Upper lobe of left lung (tissue), 6 donors: ENCODE data around the gene TMEM108. TPM values are rescaled to one million over a fixed set of nuclear protein-coding genes. Genes with fewer than 3 reads are reported as not detected.

Experiments
- ATAC-seq, 2 donors: fragments of 200-7000 bp; cut with Tn5 transposase; one replicate each; pipeline ENCODE4 v1.9.1; 2022; ENCODE audit warnings: mild to moderate bottlenecking in 2 of 2, moderate library complexity in 2 of 2; ENCODE audit not compliant: low FRiP score in 2 of 2
- DNase-seq, 2 donors: peaks; one replicate each; pipeline ENCODE4 v3.0.0-alpha.2; 2019 to 2020
- H3K27ac ChIP-seq, 4 donors: fragments of 200-600 bp; sonication (generic); one replicate each; pipeline ENCODE4 v1.5.1; 2016 to 2019
- H3K27me3 ChIP-seq, 4 donors: fragments of 200-600 bp; sonication (generic); one replicate each; pipeline ENCODE4 v1.5.1; 2017 to 2019
- H3K36me3 ChIP-seq, 4 donors: fragments of 200-600 bp; sonication (generic); one replicate each; pipeline ENCODE4 v1.5.1; 2016 to 2019
- H3K4me1 ChIP-seq, 4 donors: fragments of 200-600 bp; sonication (generic); one replicate each; pipeline ENCODE4 v1.5.1; 2018 to 2019
- H3K4me3 ChIP-seq, 4 donors: fragments of 200-600 bp; sonication (generic); one replicate each; pipeline ENCODE4 v1.5.1; 2017 to 2019; ENCODE audit warnings: mild to moderate bottlenecking in 2 of 4, moderate library complexity in 1 of 4
- H3K9me3 ChIP-seq, 4 donors: fragments of 200-600 bp; sonication (generic); one replicate each; pipeline ENCODE4 v1.5.1; 2018 to 2019
- EP300 ChIP-seq, 4 donors: sonication (generic); formaldehyde crosslinking; IDR thresholded peaks; one replicate each; pipeline ENCODE4 v1.5.1; 2017; ENCODE audit warnings: antibody characterized with exemption in 4 of 4, control low read depth in 2 of 4
- POLR2A ChIP-seq, 4 donors: fragments of 450-650 bp; IDR thresholded peaks; one replicate each; pipeline ENCODE4 v1.5.1; 2016 to 2017; ENCODE audit warnings: antibody characterized with exemption in 4 of 4, mild to moderate bottlenecking in 2 of 4
- POLR2AphosphoS5 ChIP-seq, 2 donors: sonication (generic); formaldehyde crosslinking; IDR thresholded peaks; one replicate each; pipeline ENCODE4 v1.5.1; 2017; ENCODE audit warnings: antibody characterized with exemption in 2 of 2
- WGBS, 2 donors: methylation state at CpG; one replicate each; pipeline ENCODE4 v1.1.5; 2017 to 2018; 5-methylcytosine and 5-hydroxymethylcytosine counted together
- total RNA-seq, 6 donors: library from RNA; depleted of rRNA in 4 of 6; stranded (reverse); fragments of >200 nt in 4 of 6; gene quantifications; one replicate each; pipeline versions ENCODE4 v1.1.0 to v1.2.1, GENCODE V29; 2016 to 2021
- TF ChIP-seq, protein P1 (sequence below), 6 experiments: fragments of 450-650 bp in 4 of 6; fragments of 200-600 bp in 2 of 6; sonication (generic) in 2 of 6; IDR thresholded peaks; one replicate each; pipeline ENCODE4 v1.5.1; 2016 to 2019; ENCODE audit warnings: antibody characterized with exemption in 6 of 6
- donor health status: DM: no; HTN: no; CAD: no; lungs with moderate emphysema.
- donor health status: DM: no; HTN: yes; CAD: no; lungs with severe emphysema.

The TMEM108 gene
- total RNA-seq, 6 donors from 2014 or later = 3.1 to 13.0 (median 7.9) TPM

GRCh38 chr3:133360476-133360875, 322.3 kb downstream of the TMEM108 start:
- ATAC-seq (no peak), DNase-seq (no peak)
- 90 to 93% methylated on average over 2 of the region's 2 CpGs for WGBS, 2 donors
- TF ChIP-seq EP300 (IDR thresholded peaks at IDR 0.05) = no peak
- TF ChIP-seq, protein P1, sequence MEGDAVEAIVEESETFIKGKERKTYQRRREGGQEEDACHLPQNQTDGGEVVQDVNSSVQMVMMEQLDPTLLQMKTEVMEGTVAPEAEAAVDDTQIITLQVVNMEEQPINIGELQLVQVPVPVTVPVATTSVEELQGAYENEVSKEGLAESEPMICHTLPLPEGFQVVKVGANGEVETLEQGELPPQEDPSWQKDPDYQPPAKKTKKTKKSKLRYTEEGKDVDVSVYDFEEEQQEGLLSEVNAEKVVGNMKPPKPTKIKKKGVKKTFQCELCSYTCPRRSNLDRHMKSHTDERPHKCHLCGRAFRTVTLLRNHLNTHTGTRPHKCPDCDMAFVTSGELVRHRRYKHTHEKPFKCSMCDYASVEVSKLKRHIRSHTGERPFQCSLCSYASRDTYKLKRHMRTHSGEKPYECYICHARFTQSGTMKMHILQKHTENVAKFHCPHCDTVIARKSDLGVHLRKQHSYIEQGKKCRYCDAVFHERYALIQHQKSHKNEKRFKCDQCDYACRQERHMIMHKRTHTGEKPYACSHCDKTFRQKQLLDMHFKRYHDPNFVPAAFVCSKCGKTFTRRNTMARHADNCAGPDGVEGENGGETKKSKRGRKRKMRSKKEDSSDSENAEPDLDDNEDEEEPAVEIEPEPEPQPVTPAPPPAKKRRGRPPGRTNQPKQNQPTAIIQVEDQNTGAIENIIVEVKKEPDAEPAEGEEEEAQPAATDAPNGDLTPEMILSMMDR (IDR thresholded peaks at IDR 0.05) = no peak
- TF ChIP-seq POLR2A (IDR thresholded peaks at IDR 0.05) = no peak
- no peak for TF ChIP-seq POLR2AphosphoS5 (IDR thresholded peaks at IDR 0.05)
- H3K27me3 ChIP-seq = no peaks in the 10 kb centered on the region
- no peak overlapping the region for H3K4me3 ChIP-seq
- H3K9me3 ChIP-seq = no peaks in the 10 kb centered on the region
- H3K36me3 ChIP-seq = no peaks in the 10 kb centered on the region
- no peaks in the 10 kb centered on the region for H3K4me1 ChIP-seq
- no peak overlapping the region for H3K27ac ChIP-seq

GRCh38 chr3:133361011-133361410, 322.8 kb downstream of the TMEM108 start:
- Histone ChIP-seq H3K27ac (no peak overlapping the region), H3K9me3 (no peaks in the 10 kb centered on the region), H3K27me3 (no peaks in the 10 kb centered on the region), H3K4me3 (no peak overlapping the region), H3K4me1 (no peaks in the 10 kb centered on the region), H3K36me3 (no peaks in the 10 kb centered on the region)
- 92 to 96% methylated on average over 2 of the region's 2 CpGs for WGBS, 2 donors
- TF ChIP-seq, protein P1 (IDR thresholded peaks at IDR 0.05) = no peak
- no peak for TF ChIP-seq POLR2AphosphoS5 (IDR thresholded peaks at IDR 0.05)
- TF ChIP-seq POLR2A (IDR thresholded peaks at IDR 0.05) = no peak
- no peak for TF ChIP-seq EP300 (IDR thresholded peaks at IDR 0.05)
- DNase-seq (no peak), ATAC-seq (no peak)

- Histone ChIP-seq H3K9me3 (no peaks in the 10 kb centered on the region), H3K4me3 (no peak overlapping the region), H3K36me3 (no peaks in the 10 kb centered on the region), H3K4me1 (no peaks in the 10 kb centered on the region), H3K27me3 (no peaks in the 10 kb centered on the region), H3K27ac (no peak overlapping the region)
- DNase-seq (no peak), ATAC-seq (no peak)
- TF ChIP-seq POLR2AphosphoS5 (IDR thresholded peaks at IDR 0.05) = no peak
- TF ChIP-seq, protein P1 (IDR thresholded peaks at IDR 0.05) = no peak
- TF ChIP-seq POLR2A (IDR thresholded peaks at IDR 0.05) = no peak
- no peak for TF ChIP-seq EP300 (IDR thresholded peaks at IDR 0.05)
- 89 to 94% methylated on average over 4 of the region's 4 CpGs for WGBS, 2 donors
Measured at GRCh38 chr3:133361435-133361834, 323.2 kb downstream of the TMEM108 start.

DNA sequence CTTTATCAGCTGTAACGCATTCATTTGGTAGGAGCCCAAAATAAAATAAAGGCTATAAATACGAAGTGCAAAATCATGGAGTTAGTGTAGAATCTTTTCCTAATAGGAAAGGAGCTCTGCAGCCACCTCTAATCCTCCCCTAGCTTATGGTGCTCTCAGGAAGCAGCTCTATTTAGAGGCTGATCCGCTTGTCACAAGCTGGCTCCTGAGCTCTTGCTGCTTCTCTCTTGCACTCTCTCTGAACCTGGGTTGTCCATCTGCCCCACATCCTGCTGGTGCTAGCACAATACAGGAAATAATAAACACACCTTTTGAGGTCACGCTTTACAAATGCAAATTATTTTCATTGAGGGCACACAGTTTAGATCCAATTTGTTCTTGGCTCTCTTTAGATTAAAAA, 324.3 kb downstream of the TMEM108 start:
- TF ChIP-seq POLR2A (IDR thresholded peaks at IDR 0.05) (no peak), POLR2AphosphoS5 (IDR thresholded peaks at IDR 0.05) (no peak), EP300 (IDR thresholded peaks at IDR 0.05) (no peak)
- TF ChIP-seq, protein P1 (IDR thresholded peaks at IDR 0.05) = no peak
- 84% methylated on average over 4 of the region's 4 CpGs for WGBS, 2 donors
- Histone ChIP-seq H3K36me3 (no peaks in the 10 kb centered on the region), H3K4me3 (no peak overlapping the region), H3K9me3 (no peaks in the 10 kb centered on the region), H3K27me3 (no peaks in the 10 kb centered on the region), H3K4me1 (no peaks in the 10 kb centered on the region), H3K27ac (no peak overlapping the region)
- ATAC-seq (no peak), DNase-seq (no peak)

DNA sequence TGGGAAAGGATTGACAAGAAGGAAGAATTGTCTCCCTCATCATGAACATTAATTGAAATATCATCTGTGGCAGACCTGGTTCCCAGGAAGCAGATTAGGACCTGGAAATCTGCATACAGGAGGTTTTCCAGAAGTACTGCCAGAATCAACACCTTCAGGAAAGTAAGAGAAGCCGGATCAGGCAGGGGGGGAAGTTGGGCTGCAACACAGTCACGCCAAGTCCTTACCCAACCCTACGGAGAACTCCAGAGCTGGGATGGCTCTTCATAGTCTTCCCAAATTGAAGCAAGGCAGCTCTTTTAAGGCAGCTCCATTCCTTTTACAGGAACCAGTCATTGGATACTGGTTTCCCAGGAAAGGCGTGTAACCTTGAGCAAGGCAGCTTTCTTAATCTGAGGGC, 326.5 kb downstream of the TMEM108 start:
- H3K4me1 ChIP-seq = no peaks in the 10 kb centered on the region
- 91 to 100% methylated on average over 4 of the region's 4 CpGs for WGBS, 2 donors

More for the DNA sequence above, 326.5 kb downstream of the TMEM108 start:
- DNase-seq = no peak
- Histone ChIP-seq H3K36me3 (no peaks in the 10 kb centered on the region), H3K9me3 (no peaks in the 10 kb centered on the region), H3K27me3 (no peaks in the 10 kb centered on the region), H3K4me3 (no peak overlapping the region), H3K27ac (no peak overlapping the region)
- no peak for ATAC-seq
- TF ChIP-seq POLR2AphosphoS5 (IDR thresholded peaks at IDR 0.05) (no peak), POLR2A (IDR thresholded peaks at IDR 0.05) (no peak), EP300 (IDR thresholded peaks at IDR 0.05) (no peak)
- TF ChIP-seq, protein P1 (IDR thresholded peaks at IDR 0.05) = no peak
